Effector CD4-positive, alpha-beta T cell (primary cell): ENCODE data around the gene CRYM. TPM values are rescaled to one million over a fixed set of nuclear protein-coding genes. Genes with fewer than 3 reads are reported as not detected.
"Not testable (repeated sequence)": the region's sequence is repeated elsewhere in the genome, so short reads cannot be mapped to it uniquely, and the experiment has no call there.

Experiments used
- DNase-seq: peaks from one replicate; pipeline ENCODE4 v3.0.0-alpha.2; 2020
- total RNA-seq: gene quantifications from one replicate; lab custom pipeline; 2026; lab: John Stamatoyannopoulos, UW

CRYM gene
- total RNA-seq, result not detected

GRCh38 chr16:21277927-21278706 lies at the start of gene CRYM:
CRYM (minus strand) TSS chr16:21278290; CDS start chr16:21278251, 39 bp downstream.
- DNase-seq, result peak; percentile 9

- no peak for DNase-seq
Measured at GRCh38 chr16:21327046-21327445, 49.0 kb upstream of the CRYM start.

- DNase-seq, result no peak
Measured at GRCh38 chr16:21326459-21326858, 48.4 kb upstream of the CRYM start.

- DNase-seq, result no peak
Measured at GRCh38 chr16:21324267-21324666, 46.2 kb upstream of the CRYM start.

- DNase-seq, result not testable (repeated sequence)
Measured at GRCh38 chr16:21322251-21322650, 44.2 kb upstream of the CRYM start.

GRCh38 chr16:21321736-21322135 lies 43.6 kb upstream of the CRYM start:
- DNase-seq, result no peak

GRCh38 chr16:21314339-21314738 lies 36.2 kb upstream of the CRYM start:
- DNase-seq, result no peak

GRCh38 chr16:21312863-21313372 lies 34.8 kb upstream of the CRYM start:
- not testable (repeated sequence) for DNase-seq

GRCh38 chr16:21312046-21312445 lies 34.0 kb upstream of the CRYM start:
- DNase-seq, result not testable (repeated sequence)

- DNase-seq, result not testable (repeated sequence)
Measured at GRCh38 chr16:21306712-21307111, 28.6 kb upstream of the CRYM start.

GRCh38 chr16:21302898-21303528 lies 24.9 kb upstream of the CRYM start:
- DNase-seq, result no peak

GRCh38 chr16:21302454-21302853 lies 24.4 kb upstream of the CRYM start:
- no peak for DNase-seq

GRCh38 chr16:21301895-21302291 lies 23.8 kb upstream of the CRYM start:
- no peak for DNase-seq

GRCh38 chr16:21301168-21301894 lies 23.2 kb upstream of the CRYM start:
- DNase-seq, result no peak

GRCh38 chr16:21300309-21301167 lies 22.4 kb upstream of the CRYM start:
- no peak for DNase-seq

- DNase-seq, result not testable (repeated sequence)
Measured at GRCh38 chr16:21289789-21290188, 11.7 kb upstream of the CRYM start.

GRCh38 chr16:21285314-21285713 lies 7.2 kb upstream of the CRYM start:
- no peak for DNase-seq

- DNase-seq, result no peak
Measured at GRCh38 chr16:21284414-21284813, 6.3 kb upstream of the CRYM start.

GRCh38 chr16:21283521-21284289 lies 5.6 kb upstream of the CRYM start:
- no peak for DNase-seq

GRCh38 chr16:21281698-21282389 lies 3.8 kb upstream of the CRYM start:
- DNase-seq, result no peak

- no peak for DNase-seq
Measured at GRCh38 chr16:21279501-21279900, 1.4 kb upstream of the CRYM start.
